ENCODE data around the gene PLXNA4.

The PLXNA4 gene

GRCh38 chr7:132252793-132253100 lies 323.5 kb downstream of the PLXNA4 start:
- no peak overlapping the region for H3K4me3 ChIP-seq (ENCODE audit: low read depth, low read length)
- H3K27me3 ChIP-seq = no peaks in the 10 kb centered on the region
- peaks cover 16% of the 10 kb centered on the region for H3K4me1 ChIP-seq
- no peak for TF ChIP-seq CTCF (IDR thresholded peaks at IDR 0.05; ENCODE audit: low read depth, low read length)
- H3K9me3 ChIP-seq = no peaks in the 10 kb centered on the region
- no peaks in the 10 kb centered on the region for H3K36me3 ChIP-seq
- no peak for DNase-seq

- no peak for DNase-seq
- no peak overlapping the region for H3K4me3 ChIP-seq (ENCODE audit: low read depth, low read length)
Observed at GRCh38 chr7:132251327-132251659, 325.0 kb downstream of the PLXNA4 start.

GRCh38 chr7:132250480-132251326 lies 325.6 kb downstream of the PLXNA4 start:
- DNase-seq = no peak
- Histone ChIP-seq H3K4me3 (ENCODE audit: low read depth, low read length) (no peak overlapping the region), H3K36me3 (no peaks in the 10 kb centered on the region; the same call in 1 of the 2 replicates), H3K9me3 (no peaks in the 10 kb centered on the region), H3K27me3 (no peaks in the 10 kb centered on the region), H3K4me1 (peaks cover 5% of the 10 kb centered on the region)
- no peak for TF ChIP-seq CTCF (IDR thresholded peaks at IDR 0.05; ENCODE audit: low read depth, low read length)

More at GRCh38 chr7:132251327-132251659, 325.0 kb downstream of the PLXNA4 start:
- Histone ChIP-seq H3K4me1 (peaks cover 11% of the 10 kb centered on the region), H3K9me3 (no peaks in the 10 kb centered on the region), H3K36me3 (no peaks in the 10 kb centered on the region), H3K27me3 (no peaks in the 10 kb centered on the region)
- TF ChIP-seq CTCF (IDR thresholded peaks at IDR 0.05; ENCODE audit: low read depth, low read length) = no peak

GRCh38 chr7:132249256-132249971 lies 326.9 kb downstream of the PLXNA4 start:
- Histone ChIP-seq H3K36me3 (no peaks in the 10 kb centered on the region; the same call in 1 of the 2 replicates), H3K9me3 (no peaks in the 10 kb centered on the region), H3K27me3 (no peaks in the 10 kb centered on the region), H3K4me3 (ENCODE audit: low read depth, low read length) (no peak overlapping the region), H3K4me1 (no peaks in the 10 kb centered on the region; the same call in 1 of the 2 replicates)
- DNase-seq = peak; percentile 40
- TF ChIP-seq CTCF (IDR thresholded peaks at IDR 0.05; ENCODE audit: low read depth, low read length) = peak; percentile 72

GRCh38 chr7:132248841-132249240 lies 327.4 kb downstream of the PLXNA4 start:
- TF ChIP-seq CTCF (IDR thresholded peaks at IDR 0.05; ENCODE audit: low read depth, low read length) = no peak
- no peaks in the 10 kb centered on the region for H3K27me3 ChIP-seq
- no peak for DNase-seq
- H3K9me3 ChIP-seq = no peaks in the 10 kb centered on the region
- H3K4me3 ChIP-seq (ENCODE audit: low read depth, low read length) = no peak overlapping the region
- H3K36me3 ChIP-seq = no peaks in the 10 kb centered on the region; the same call in 1 of the 2 replicates
- H3K4me1 ChIP-seq = peaks cover 1% of the 10 kb centered on the region
